Measurements from ENCODE around the gene MYL12A. TPM values are rescaled to one million over a fixed set of nuclear protein-coding genes. Genes with fewer than 3 reads are reported as not detected.
"Not testable (repeated sequence)": the region's sequence is repeated elsewhere in the genome, so short reads cannot be mapped to it uniquely, and the experiment has no call there.

The MYL12A gene
- total RNA-seq, 1 experiment from 2014 or later = 314 TPM

DNA sequence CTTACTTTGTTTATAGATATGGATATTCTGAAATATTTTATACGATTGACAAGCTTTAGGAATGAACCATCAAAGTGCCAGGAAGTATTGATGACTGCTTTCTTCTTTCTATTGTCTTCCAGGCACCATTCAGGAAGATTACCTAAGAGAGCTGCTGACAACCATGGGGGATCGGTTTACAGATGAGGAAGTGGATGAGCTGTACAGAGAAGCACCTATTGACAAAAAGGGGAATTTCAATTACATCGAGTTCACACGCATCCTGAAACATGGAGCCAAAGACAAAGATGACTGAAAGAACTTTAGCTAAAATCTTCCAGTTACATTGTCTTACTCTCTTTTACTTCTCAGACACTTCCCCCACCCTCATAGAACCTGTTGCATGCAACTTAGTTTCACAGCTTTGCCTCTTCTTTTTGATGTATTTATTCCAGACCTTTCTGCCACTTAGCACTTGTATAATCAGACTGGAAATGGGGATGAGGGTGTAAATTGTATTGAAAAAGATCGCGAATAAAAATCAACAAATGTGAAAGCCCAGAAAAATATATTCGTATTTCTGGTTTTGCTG is 30.1 kb downstream of the MYL12A start:
- POLR2A ChIA-PET = interaction anchor here (1.1 kb wide), 1 partner anchor 14 kb away, joined by 3 read pairs; no protein-coding TSS in a partner anchor

GRCh38 chr18:3279201-3280185 is 31.9 kb downstream of the MYL12A start:
- H3K79me2 ChIP-seq (ENCODE audit: insufficient read depth, low read length) = peaks cover 20% of the 10 kb centered on the region
- no peak overlapping the region for H3K4me2 ChIP-seq (ENCODE audit: low read length)
- no peak overlapping the region for H3K27ac ChIP-seq (ENCODE audit: low read depth, low read length)
- H4K20me1 ChIP-seq (ENCODE audit: insufficient read depth) = no peaks in the 10 kb centered on the region
- peaks cover 13 to 31% of the 10 kb centered on the region in 2 experiments for H3K4me1 ChIP-seq (ENCODE audit: control insufficient read depth in 1 of 2, insufficient read depth in 2 of 2, low read length in 2 of 2)
- peaks cover 30 to 32% of the 10 kb centered on the region in 2 experiments for H3K36me3 ChIP-seq (ENCODE audit: control insufficient read depth in 1 of 2, insufficient read depth in 2 of 2, low read length in 2 of 2)
- ATAC-seq (peak; percentile 41), DNase-seq (ENCODE audit: low read depth, low spot score) (no peak)
- TF ChIP-seq RAD21 (IDR thresholded peaks at IDR 0.05; ENCODE audit: low read depth) = peak; percentile 19; the same call in 1 of the 2 replicates
- no peak for TF ChIP-seq ZFX (IDR thresholded peaks at IDR 0.05)
- H2AFZ ChIP-seq (ENCODE audit: low read depth, low read length, poor library complexity, severe bottlenecking) = no peak overlapping the region
- no peak overlapping the region for H3K9ac ChIP-seq (ENCODE audit: low read length)
- no peak overlapping the region for H3K4me3 ChIP-seq (replicated peaks in 1 of 2; ENCODE audit: low read depth in 1 of 2, low read length in 2 of 2)
- H3K27me3 ChIP-seq (ENCODE audit: insufficient read depth, low read length) = no peaks in the 10 kb centered on the region
- no peaks in the 10 kb centered on the region for H3K9me3 ChIP-seq (ENCODE audit: control insufficient read depth in 1 of 2, insufficient read depth in 1 of 2, low read depth in 1 of 2, low read length in 2 of 2)
- CTCF ChIA-PET = interaction anchor here (1.4 to 1.7 kb wide), 3 partner anchors 386 to 590 kb away, joined by 3 to 5 read pairs (median 5); no protein-coding TSS in a partner anchor
- BruUV-seq (replicated peaks) = no TSS peak
- intact Hi-C loops (cut with micrococcal nuclease) = loop anchor here (2.0 to 10.0 kb wide), 4 partner anchors 305 to 1775 kb away; no protein-coding TSS in a partner anchor
- no peaks in the 10 kb centered on the region for H3K9me2 ChIP-seq (ENCODE audit: insufficient read depth)
- RAD21 ChIA-PET (ENCODE audit: low non-redundant PET in 1 of 2, low total read pairs in 2 of 2, uncharacterized antibody in 2 of 2, unreplicated experiment in 2 of 2) = no interaction called here
- POLR2A ChIA-PET = interaction anchor here (0.7 to 1.5 kb wide), 3 partner anchors 324 to 590 kb away, joined by 3 to 4 read pairs (median 3); no protein-coding TSS in a partner anchor

More for the DNA sequence above, 30.1 kb downstream of the MYL12A start:
- H4K20me1 ChIP-seq (ENCODE audit: insufficient read depth); H3K4me3 ChIP-seq (replicated peaks in 1 of 2; ENCODE audit: low read depth in 1 of 2, low read length in 2 of 2); RAD21 ChIA-PET (ENCODE audit: low non-redundant PET in 1 of 2, low total read pairs in 2 of 2, uncharacterized antibody in 2 of 2, unreplicated experiment in 2 of 2); ATAC-seq; DNase-seq (ENCODE audit: low read depth, low spot score); H3K9me3 ChIP-seq (ENCODE audit: control insufficient read depth in 1 of 2, insufficient read depth in 1 of 2, low read depth in 1 of 2, low read length in 2 of 2); H3K9ac ChIP-seq (ENCODE audit: low read length); H3K9me2 ChIP-seq (ENCODE audit: insufficient read depth); H3K27me3 ChIP-seq (ENCODE audit: insufficient read depth, low read length); H3K27ac ChIP-seq (ENCODE audit: low read depth, low read length); H3K4me2 ChIP-seq (ENCODE audit: low read length); H2AFZ ChIP-seq (ENCODE audit: low read depth, low read length, poor library complexity, severe bottlenecking): not testable (repeated sequence)
- intact Hi-C loops (cut with micrococcal nuclease) = loop anchor here (10.0 kb wide), 1 partner anchor 1777 kb away; no protein-coding TSS in a partner anchor
- CTCF ChIA-PET = interaction anchor here (0.8 to 1.3 kb wide), 4 partner anchors 19 to 592 kb away, joined by 3 to 5 read pairs (median 4); no protein-coding TSS in a partner anchor
- peaks cover 38% of the 10 kb centered on the region for H3K79me2 ChIP-seq (ENCODE audit: insufficient read depth, low read length)
- peaks cover 40 to 47% of the 10 kb centered on the region in 2 experiments for H3K36me3 ChIP-seq (ENCODE audit: control insufficient read depth in 1 of 2, insufficient read depth in 2 of 2, low read length in 2 of 2)
- BruUV-seq (replicated peaks) = TSS peak; percentile 53
- peaks cover 11 to 13% of the 10 kb centered on the region in 2 experiments for H3K4me1 ChIP-seq (ENCODE audit: control insufficient read depth in 1 of 2, insufficient read depth in 2 of 2, low read length in 2 of 2)

All from HCT116 (cell line).